GM23338 (cell line): ENCODE results near the gene COL9A3.

ENCODE experiments used
- CREB1 ChIP-seq: fragments of 250-450 bp; sonication (Bioruptor Pico); IDR thresholded peaks from 2 replicates; pipeline ENCODE4 v1.5.0; 2020; ENCODE audit warnings: low read depth, mild to moderate bottlenecking, moderate library complexity
- CTCF ChIP-seq, 2 experiments: fragments of 200-600 bp in 1 of 2; sonication (generic) in 1 of 2; conservative IDR thresholded peaks; 2 replicates each; pipeline versions ENCODE4 v1.5.1 to v1.6.1; 2016 to 2017; ENCODE audit warnings: antibody characterized with exemption in 2 of 2, low read depth in 2 of 2, mild to moderate bottlenecking in 2 of 2, moderate library complexity in 1 of 2
- EZH2 ChIP-seq: fragments of 200-600 bp; sonication (generic); IDR thresholded peaks from one replicate; pipeline ENCODE4 v1.8.0; 2017; ENCODE audit warnings: antibody characterized with exemption, mild to moderate bottlenecking, low read depth; ENCODE audit not compliant: unreplicated experiment
- EZH2phosphoT487 ChIP-seq: fragments of 200-600 bp; sonication (generic); IDR thresholded peaks from one replicate; pipeline ENCODE4 v1.8.1; 2018; ENCODE audit warnings: antibody characterized with exemption; ENCODE audit not compliant: unreplicated experiment
- NANOG ChIP-seq: IDR thresholded peaks from 2 replicates; pipeline ENCODE4 v1.6.1; 2016; ENCODE audit warnings: antibody characterized with exemption, borderline replicate concordance
- POLR2AphosphoS5 ChIP-seq: IDR thresholded peaks from 2 replicates; pipeline ENCODE4 v1.6.1; 2016; ENCODE audit warnings: antibody characterized with exemption, low read depth
- REST ChIP-seq: IDR thresholded peaks from one replicate; pipeline ENCODE4 v1.6.1; 2018; ENCODE audit warnings: antibody characterized with exemption; ENCODE audit not compliant: unreplicated experiment
- ZNF114 ChIP-seq: fragments of 250-450 bp; sonication (Bioruptor Pico); IDR thresholded peaks from 2 replicates; pipeline ENCODE4 v1.5.0; 2020; ENCODE audit warnings: mild to moderate bottlenecking, moderate library complexity
- TF ChIP-seq, protein P1 (sequence below): IDR thresholded peaks from 2 replicates; pipeline ENCODE4 v1.6.1; 2016; ENCODE audit warnings: antibody characterized with exemption

GRCh38 chr20:62784497-62784896, 32.4 kb upstream of the COL9A3 start:
- TF ChIP-seq EZH2phosphoT487 (no peak), POLR2AphosphoS5 (no peak), CTCF (conservative IDR thresholded peaks at IDR 0.05; ENCODE audit: low read depth in 2 of 2) (no peak), CREB1 (CRISPR knock-in tag) (no peak), NANOG (no peak), EZH2 (no peak), REST (no peak), ZNF114 (CRISPR knock-in tag) (no peak)
- TF ChIP-seq, protein P1, sequence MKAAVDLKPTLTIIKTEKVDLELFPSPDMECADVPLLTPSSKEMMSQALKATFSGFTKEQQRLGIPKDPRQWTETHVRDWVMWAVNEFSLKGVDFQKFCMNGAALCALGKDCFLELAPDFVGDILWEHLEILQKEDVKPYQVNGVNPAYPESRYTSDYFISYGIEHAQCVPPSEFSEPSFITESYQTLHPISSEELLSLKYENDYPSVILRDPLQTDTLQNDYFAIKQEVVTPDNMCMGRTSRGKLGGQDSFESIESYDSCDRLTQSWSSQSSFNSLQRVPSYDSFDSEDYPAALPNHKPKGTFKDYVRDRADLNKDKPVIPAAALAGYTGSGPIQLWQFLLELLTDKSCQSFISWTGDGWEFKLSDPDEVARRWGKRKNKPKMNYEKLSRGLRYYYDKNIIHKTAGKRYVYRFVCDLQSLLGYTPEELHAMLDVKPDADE = no peak
